SK-N-MC (cell line): Measurements from ENCODE around the gene SSU72.

Experiments used
- EZH2 ChIP-seq: fragments of 200-600 bp; sonication (generic); IDR thresholded peaks from one replicate; pipeline ENCODE4 v1.6.1; 2017; ENCODE audit warnings: antibody characterized with exemption
- FOXP2 ChIP-seq: optimal IDR thresholded peaks from 2 replicates; pipeline ENCODE3; 2011; ENCODE audit warnings: mild to moderate bottlenecking, moderate library complexity; ENCODE audit not compliant: insufficient read depth; ENCODE audit errors: extremely low read length, control extremely low read depth

- no peak for TF ChIP-seq EZH2
- no peak for TF ChIP-seq FOXP2
These were observed 5.3 kb downstream of the SSU72 start for GRCh38 chr1:1569341-1569740.
